Measurements from ENCODE around the gene OVOL2.

GRCh38 chr20:18090044-18090443 lies 32.3 kb upstream of the OVOL2 start:
- TF ChIP-seq EZH2phosphoT487 (IDR thresholded peaks at IDR 0.05; ENCODE audit: borderline replicate concordance, low read length) (no peak), CTCF (IDR thresholded peaks at IDR 0.05; ENCODE audit: low read depth, low read length, poor library complexity, severe bottlenecking) (no peak)

Measured in DOHH2 (cell line).